ENCODE measurements around the gene AFF4. TPM values are rescaled to one million over a fixed set of nuclear protein-coding genes. Genes with fewer than 3 reads are reported as not detected.

The AFF4 gene
- total and polyA plus RNA-seq, 2 donors (not counting 1 experiment from before 2014, with no cell fraction given), result 16.2 to 81.5 TPM

GRCh38 chr5:132854301-132854700, 109.1 kb downstream of the AFF4 start:
- H3K27ac Mint-ChIP-seq, result no peak overlapping the region
- ChIA-PET POLR2A (no interaction called here), CTCF (interaction anchor here (0.6 to 2.2 kb wide), 4 partner anchors 25 to 615 kb away, joined by 3 to 9 read pairs (median 3); no protein-coding TSS in a partner anchor)
- no peaks in the 10 kb centered on the region for H3K9me3 Mint-ChIP-seq (ENCODE audit: insufficient read depth)
- Histone ChIP-seq H3K79me2 (ENCODE audit: control insufficient read depth, insufficient read depth, low read length) (no peaks in the 10 kb centered on the region), H3K4me1 (ENCODE audit: control insufficient read depth in 2 of 2, insufficient read depth in 2 of 2, low read length in 2 of 2) (no peaks in the 10 kb centered on the region), H3K27ac (ENCODE audit: low read length in 2 of 2) (no peak overlapping the region), H3K4me3 (ENCODE audit: control extremely low read depth in 1 of 5, extremely low read depth in 1 of 5, insufficient read depth in 1 of 5, low read depth in 2 of 5, low read length in 4 of 5) (no peak overlapping the region), H3K9me3 (ENCODE audit: control extremely low read depth in 1 of 3, control insufficient read depth in 2 of 3, insufficient read depth in 1 of 3, low read length in 2 of 3) (no peaks in the 10 kb centered on the region), H3K27me3 (replicated peaks in 1 of 4; ENCODE audit: control extremely low read depth in 1 of 4, control insufficient read depth in 3 of 4, insufficient read depth in 4 of 4, low read length in 3 of 4) (peaks cover 0 to 4% (median 0%) of the 10 kb centered on the region in 4 experiments), H2AFZ (ENCODE audit: insufficient read depth, low read depth, low read length, poor library complexity, severe bottlenecking) (no peak overlapping the region), H3K4me2 (replicated peaks; ENCODE audit: low read depth, low read length, poor library complexity, severe bottlenecking) (no peak overlapping the region), H3K36me3 (replicated peaks in 1 of 2; ENCODE audit: control extremely low read depth in 1 of 2, control insufficient read depth in 1 of 2, extremely low read depth in 1 of 2, insufficient read depth in 2 of 2, low read length in 1 of 2) (no peaks in the 10 kb centered on the region), H3K9ac (ENCODE audit: low read length) (no peak overlapping the region), H4K20me1 (ENCODE audit: control insufficient read depth, insufficient read depth, low read length, poor library complexity, severe bottlenecking) (no peaks in the 10 kb centered on the region)
- H3K27me3 Mint-ChIP-seq, result peaks cover 17% of the 10 kb centered on the region
- ATAC-seq (ENCODE audit: low read depth), result no peak
- no peak overlapping the region for H3K4me3 Mint-ChIP-seq
- no peaks in the 10 kb centered on the region for H3K4me1 Mint-ChIP-seq
- TF ChIP-seq EZH2 (IDR thresholded peaks at IDR 0.05; ENCODE audit: borderline replicate concordance, insufficient read depth, low read depth, low read length, poor library complexity, severe bottlenecking), result no peak
- intact Hi-C loops (cut with micrococcal nuclease), result no loop called here
- no peak for DNase-seq
- WGBS (ENCODE audit: insufficient coverage), result 83% methylated on average over 1 of the region's 3 CpGs

DNA sequence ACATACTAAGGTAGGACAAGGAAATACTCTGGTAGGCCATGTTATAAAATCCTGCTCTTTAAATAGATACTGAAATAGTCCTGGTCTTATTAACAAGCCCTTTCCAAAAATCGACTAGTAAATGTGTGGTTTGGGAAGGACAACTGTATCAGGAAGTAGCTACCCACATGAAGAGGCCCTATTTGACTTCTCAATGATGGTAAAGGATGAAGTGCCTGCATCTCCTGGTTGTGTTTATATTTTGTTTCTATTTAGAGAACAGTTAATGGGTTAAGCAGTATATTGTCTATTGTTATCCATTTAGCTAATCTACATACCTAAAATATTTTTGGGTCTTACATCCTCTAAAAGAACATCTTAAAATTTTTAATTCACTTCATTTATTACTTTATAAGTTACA, 109.6 kb downstream of the AFF4 start:
- Histone ChIP-seq H3K79me2 (ENCODE audit: control insufficient read depth, insufficient read depth, low read length) (no peaks in the 10 kb centered on the region), H2AFZ (ENCODE audit: insufficient read depth, low read depth, low read length, poor library complexity, severe bottlenecking) (no peak overlapping the region), H3K9me3 (ENCODE audit: control extremely low read depth in 1 of 3, control insufficient read depth in 2 of 3, insufficient read depth in 1 of 3, low read length in 2 of 3) (no peaks in the 10 kb centered on the region), H4K20me1 (ENCODE audit: control insufficient read depth, insufficient read depth, low read length, poor library complexity, severe bottlenecking) (no peaks in the 10 kb centered on the region), H3K4me2 (replicated peaks; ENCODE audit: low read depth, low read length, poor library complexity, severe bottlenecking) (no peak overlapping the region), H3K4me3 (ENCODE audit: control extremely low read depth in 1 of 5, extremely low read depth in 1 of 5, insufficient read depth in 1 of 5, low read depth in 2 of 5, low read length in 4 of 5) (no peak overlapping the region), H3K9ac (ENCODE audit: low read length) (no peak overlapping the region), H3K27me3 (replicated peaks in 1 of 4; ENCODE audit: control extremely low read depth in 1 of 4, control insufficient read depth in 3 of 4, insufficient read depth in 4 of 4, low read length in 3 of 4) (peaks cover 0 to 4% (median 0%) of the 10 kb centered on the region in 4 experiments), H3K4me1 (ENCODE audit: control insufficient read depth in 2 of 2, insufficient read depth in 2 of 2, low read length in 2 of 2) (no peaks in the 10 kb centered on the region), H3K36me3 (replicated peaks in 1 of 2; ENCODE audit: control extremely low read depth in 1 of 2, control insufficient read depth in 1 of 2, extremely low read depth in 1 of 2, insufficient read depth in 2 of 2, low read length in 1 of 2) (no peaks in the 10 kb centered on the region), H3K27ac (ENCODE audit: low read length in 2 of 2) (no peak overlapping the region)
- CTCF ChIA-PET, result interaction anchor here (0.8 to 2.2 kb wide), 3 partner anchors 24 to 34 kb away, joined by 3 to 9 read pairs (median 3); no protein-coding TSS in a partner anchor
- TF ChIP-seq, protein P1, sequence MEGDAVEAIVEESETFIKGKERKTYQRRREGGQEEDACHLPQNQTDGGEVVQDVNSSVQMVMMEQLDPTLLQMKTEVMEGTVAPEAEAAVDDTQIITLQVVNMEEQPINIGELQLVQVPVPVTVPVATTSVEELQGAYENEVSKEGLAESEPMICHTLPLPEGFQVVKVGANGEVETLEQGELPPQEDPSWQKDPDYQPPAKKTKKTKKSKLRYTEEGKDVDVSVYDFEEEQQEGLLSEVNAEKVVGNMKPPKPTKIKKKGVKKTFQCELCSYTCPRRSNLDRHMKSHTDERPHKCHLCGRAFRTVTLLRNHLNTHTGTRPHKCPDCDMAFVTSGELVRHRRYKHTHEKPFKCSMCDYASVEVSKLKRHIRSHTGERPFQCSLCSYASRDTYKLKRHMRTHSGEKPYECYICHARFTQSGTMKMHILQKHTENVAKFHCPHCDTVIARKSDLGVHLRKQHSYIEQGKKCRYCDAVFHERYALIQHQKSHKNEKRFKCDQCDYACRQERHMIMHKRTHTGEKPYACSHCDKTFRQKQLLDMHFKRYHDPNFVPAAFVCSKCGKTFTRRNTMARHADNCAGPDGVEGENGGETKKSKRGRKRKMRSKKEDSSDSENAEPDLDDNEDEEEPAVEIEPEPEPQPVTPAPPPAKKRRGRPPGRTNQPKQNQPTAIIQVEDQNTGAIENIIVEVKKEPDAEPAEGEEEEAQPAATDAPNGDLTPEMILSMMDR (IDR thresholded peaks at IDR 0.05), result no peak
- no peak for TF ChIP-seq EZH2 (IDR thresholded peaks at IDR 0.05; ENCODE audit: borderline replicate concordance, insufficient read depth, low read depth, low read length, poor library complexity, severe bottlenecking)
- no peaks in the 10 kb centered on the region for H3K4me1 Mint-ChIP-seq
- DNase-seq, result no peak
- H3K27ac Mint-ChIP-seq, result no peak overlapping the region
- POLR2A ChIA-PET, result no interaction called here
- H3K9me3 Mint-ChIP-seq (ENCODE audit: insufficient read depth), result no peaks in the 10 kb centered on the region
- no CpG with 5 or more reads among the region's 1 CpG for WGBS (ENCODE audit: insufficient coverage)
- H3K27me3 Mint-ChIP-seq, result peaks cover 16% of the 10 kb centered on the region
- H3K4me3 Mint-ChIP-seq, result no peak overlapping the region
- ATAC-seq (ENCODE audit: low read depth), result no peak
- intact Hi-C loops (cut with micrococcal nuclease), result no loop called here

Measured in B cell (primary cell).